ENCODE results near the gene GPBP1. TPM values are rescaled to one million over a fixed set of nuclear protein-coding genes. Genes with fewer than 3 reads are reported as not detected.
"Not testable (repeated sequence)": the region's sequence is repeated elsewhere in the genome, so short reads cannot be mapped to it uniquely, and the experiment has no call there.

GPBP1 gene
- total and polyA plus RNA-seq, 9 of the 15 experiments (the other 6 are each of a cell fraction or from before 2014, with no cell fraction given) = 31.0 to 109 (median 68.4) TPM

GRCh38 chr5:57170116-57170515 is 3.7 kb upstream of the GPBP1 start:
- H3K9me1 ChIP-seq (ENCODE audit: control insufficient read depth, insufficient read depth, low read length); FAIRE-seq; H3K27ac ChIP-seq (ENCODE audit: extremely low read depth, low read depth, low read length); H3K4me3 ChIP-seq; H3K27me3 ChIP-seq (ENCODE audit: control insufficient read depth in 2 of 2, insufficient read depth in 2 of 2, low read length in 2 of 2); H3K4me2 ChIP-seq (ENCODE audit: insufficient read depth, low read length); DNase-seq (ENCODE audit: extremely low read depth in 1 of 4, low spot score in 3 of 4); intact Hi-C loops (cut with micrococcal nuclease); POLR2A ChIA-PET; CTCF ChIA-PET (ENCODE audit: low intra/inter-chr PET ratio); H4K20me1 ChIP-seq (replicated peaks; ENCODE audit: control insufficient read depth, insufficient read depth, low read length); ATAC-seq; H2AFZ ChIP-seq (ENCODE audit: low read depth, low read length); H3K36me3 ChIP-seq (ENCODE audit: control insufficient read depth, insufficient read depth, low read length); in situ Hi-C loops (cut with MboI); BruUV-seq (replicated peaks); H3K9ac ChIP-seq (ENCODE audit: insufficient read depth in 1 of 2, low read depth in 2 of 2, low read length in 2 of 2); H3K9me3 ChIP-seq (replicated peaks; ENCODE audit: control insufficient read depth, insufficient read depth, low read depth, low read length): not testable (repeated sequence)
- Histone ChIP-seq H3K79me2 (ENCODE audit: control insufficient read depth, insufficient read depth, low read length) (peaks cover 16% of the 10 kb centered on the region), H3K4me1 (replicated peaks in 1 of 2; ENCODE audit: control insufficient read depth in 2 of 2, insufficient read depth in 2 of 2, low read length in 2 of 2) (peaks cover 10 to 15% of the 10 kb centered on the region in 2 experiments; a peak in 4 of 5 replicates)
- WGBS (ENCODE audit: insufficient coverage, low coverage, missing lambda C conversion rate) = 85% methylated on average over 13 of the region's 13 CpGs

- H2AFZ ChIP-seq (ENCODE audit: low read depth, low read length) = peak overlapping the region; percentile 78
- BruUV-seq (replicated peaks) = no TSS peak
- no peaks in the 10 kb centered on the region for H3K27me3 ChIP-seq (ENCODE audit: control insufficient read depth in 2 of 2, insufficient read depth in 2 of 2, low read length in 2 of 2)
- H3K9ac ChIP-seq (ENCODE audit: insufficient read depth in 1 of 2, low read depth in 2 of 2, low read length in 2 of 2) = peak overlapping the region in 1 of 2 experiments; percentile 97; a peak in 3 of 4 replicates
- H3K4me2 ChIP-seq (ENCODE audit: insufficient read depth, low read length) = peak overlapping the region; percentile 88
- FAIRE-seq (no peak), ATAC-seq (no peak), DNase-seq (ENCODE audit: extremely low read depth in 1 of 4, low spot score in 3 of 4) (peak in 1 of 4 experiments; percentile 47)
- TF ChIP-seq ARID1B (IDR thresholded peaks at IDR 0.05) (0 out of 2 replicates have a peak, but pooled peaks have one; percentile 18), HMBOX1 (IDR thresholded peaks at IDR 0.05) (no peak), YBX1 (IDR thresholded peaks at IDR 0.05) (no peak), ATF3 (IDR thresholded peaks at IDR 0.05) (peak; percentile 67), ATF3 (CRISPR knock-in tag; conservative IDR thresholded peaks at IDR 0.05) (no peak), ZNF507 (tag; conservative IDR thresholded peaks at IDR 0.05) (no peak), KDM1A (IDR thresholded peaks at IDR 0.05) (peak in 1 of 2 experiments; percentile 28; a peak in 1 of 4 replicates), STAT5A (IDR thresholded peaks at IDR 0.05; ENCODE audit: borderline replicate concordance, low read length) (no peak), STAT5B (CRISPR knock-in tag; IDR thresholded peaks at IDR 0.05) (no peak), JUND (IDR thresholded peaks at IDR 0.05; ENCODE audit: borderline replicate concordance, low read depth, low read length) (peak; percentile 58; the same call in 1 of the 2 replicates), JUND (tag; IDR thresholded peaks at IDR 0.05; ENCODE audit: borderline replicate concordance, low read depth, low read length) (no peak; the same call in 2 of the 3 replicates), FOSL1 (tag; conservative IDR thresholded peaks at IDR 0.05) (0 out of 2 replicates have a peak, but pooled peaks have one; percentile 37), EGR1 (conservative IDR thresholded peaks at IDR 0.05) (0 out of 2 replicates have a peak, but pooled peaks have one; percentile 26), SETDB1 (IDR thresholded peaks at IDR 0.05; ENCODE audit: low read length) (no peak)
- peak overlapping the region; percentile 82; the same call in 1 of the 2 replicates for H3K4me3 ChIP-seq
- ChIA-PET POLR2A (no interaction called here), CTCF (ENCODE audit: low intra/inter-chr PET ratio) (no interaction called here)
- no peak overlapping the region for H3K27ac ChIP-seq (ENCODE audit: extremely low read depth, low read depth, low read length)
- peaks cover 6 to 10% of the 10 kb centered on the region in 2 experiments; a peak in 4 of 5 replicates for H3K4me1 ChIP-seq (replicated peaks in 1 of 2; ENCODE audit: control insufficient read depth in 2 of 2, insufficient read depth in 2 of 2, low read length in 2 of 2)
- in situ Hi-C loops (cut with MboI) = no loop called here
- H4K20me1 ChIP-seq (replicated peaks; ENCODE audit: control insufficient read depth, insufficient read depth, low read length) = peaks cover 22% of the 10 kb centered on the region; the same call in 1 of the 2 replicates
- H3K36me3 ChIP-seq (ENCODE audit: control insufficient read depth, insufficient read depth, low read length) = peaks cover 14% of the 10 kb centered on the region; the same call in 2 of the 3 replicates
- WGBS (ENCODE audit: insufficient coverage, low coverage, missing lambda C conversion rate) = 38% methylated on average over 16 of the region's 16 CpGs
- H3K9me1 ChIP-seq (ENCODE audit: control insufficient read depth, insufficient read depth, low read length) = no peaks in the 10 kb centered on the region
- no peaks in the 10 kb centered on the region for H3K9me3 ChIP-seq (replicated peaks; ENCODE audit: control insufficient read depth, insufficient read depth, low read depth, low read length)
- intact Hi-C loops (cut with micrococcal nuclease) = no loop called here
- peaks cover 35% of the 10 kb centered on the region for H3K79me2 ChIP-seq (ENCODE audit: control insufficient read depth, insufficient read depth, low read length)
These were observed 1.9 kb upstream of the GPBP1 start for GRCh38 chr5:57171816-57172465.
